WTC11 (cell line): ENCODE results near the gene PAPOLA. TPM values are rescaled to one million over a fixed set of nuclear protein-coding genes. Genes with fewer than 3 reads are reported as not detected.

Source experiments
- ATAC-seq: fragments of 200-7000 bp; cut with Tn5 transposase; 2 replicates; pipeline ENCODE4 v1.10.0; 2021; ENCODE audit warnings: mild to moderate bottlenecking, moderate library complexity
- CTCF ChIA-PET: fragments of 300-600 bp; sonication (Branson Sonifier 250); formaldehyde crosslinking; loops from one replicate; lab custom pipeline; 2021; ENCODE audit warnings: antibody characterized with exemption; lab: Charles Lee
- POLR2A ChIA-PET: fragments of 350-600 bp; sonication (Branson Sonifier 250); formaldehyde crosslinking; loops from one replicate; lab custom pipeline; 2021; ENCODE audit warnings: antibody characterized with exemption; lab: Charles Lee
- DNase-seq: peaks from one replicate; pipeline ENCODE4 v3.0.0; 2021; ENCODE audit warnings: low spot score
- H3K27ac Mint-ChIP-seq: 2 replicates; pipeline ENCODE4 v1.8.0; 2021; ENCODE audit warnings: mixed read lengths
- H3K27me3 Mint-ChIP-seq: 2 replicates; pipeline ENCODE4 v1.8.0; 2021; ENCODE audit warnings: low read depth, mild to moderate bottlenecking, moderate library complexity, mixed read lengths
- H3K36me3 Mint-ChIP-seq: 2 replicates; pipeline ENCODE4 v1.8.0; 2021; ENCODE audit warnings: mixed read lengths
- H3K4me1 Mint-ChIP-seq: 2 replicates; pipeline ENCODE4 v1.8.0; 2022; ENCODE audit warnings: mixed read lengths
- H3K4me3 Mint-ChIP-seq: 2 replicates; pipeline ENCODE4 v1.8.0; 2021; ENCODE audit warnings: mild to moderate bottlenecking, moderate library complexity, mixed read lengths
- H3K9me3 Mint-ChIP-seq: 2 replicates; pipeline ENCODE4 v1.8.0; 2021; ENCODE audit warnings: mixed read lengths
- ATF1 ChIP-seq: sonication (generic); formaldehyde crosslinking; IDR thresholded peaks from 2 replicates; pipeline ENCODE4 v1.8.1; 2023; ENCODE audit warnings: mild to moderate bottlenecking, moderate library complexity, missing genetic modification reagents
- ELF4 ChIP-seq: sonication (generic); formaldehyde crosslinking; IDR thresholded peaks from 2 replicates; pipeline ENCODE4 v1.8.1; 2022; ENCODE audit warnings: low read depth, mild to moderate bottlenecking, moderate library complexity, missing genetic modification reagents
- ETV6 ChIP-seq: sonication (generic); formaldehyde crosslinking; IDR thresholded peaks from 2 replicates; pipeline ENCODE4 v1.8.1; 2022; ENCODE audit warnings: mild to moderate bottlenecking, missing genetic modification reagents
- FOXP1 ChIP-seq: sonication (generic); formaldehyde crosslinking; IDR thresholded peaks from 2 replicates; pipeline ENCODE4 v1.8.0; 2022; ENCODE audit warnings: missing genetic modification reagents, mild to moderate bottlenecking, moderate library complexity, borderline replicate concordance
- GTF2I ChIP-seq: fragments of 250-450 bp; sonication (Bioruptor Pico); conservative IDR thresholded peaks from 2 replicates; pipeline ENCODE4 v1.4.0; 2021; ENCODE audit warnings: mild to moderate bottlenecking
- MXD4 ChIP-seq: fragments of 250-450 bp; sonication (Bioruptor Pico); IDR thresholded peaks from 2 replicates; pipeline ENCODE4 v1.8.0; 2021; ENCODE audit warnings: mild to moderate bottlenecking, moderate library complexity, borderline replicate concordance
- MYBL2 ChIP-seq: sonication (generic); formaldehyde crosslinking; IDR thresholded peaks from 2 replicates; pipeline ENCODE4 v1.8.1; 2023; ENCODE audit warnings: mild to moderate bottlenecking, moderate library complexity, missing genetic modification reagents
- NFATC4 ChIP-seq: fragments of 250-450 bp; sonication (Bioruptor Pico); IDR thresholded peaks from 2 replicates; pipeline ENCODE4 v1.9.0; 2021; ENCODE audit warnings: mild to moderate bottlenecking
- NR1H2 ChIP-seq: sonication (generic); formaldehyde crosslinking; IDR thresholded peaks from 2 replicates; pipeline ENCODE4 v1.9.0; 2021; ENCODE audit warnings: mild to moderate bottlenecking, moderate library complexity, missing genetic modification reagents
- PRDM15 ChIP-seq: sonication (generic); formaldehyde crosslinking; IDR thresholded peaks from 2 replicates; pipeline ENCODE4 v1.8.0; 2022; ENCODE audit warnings: missing genetic modification reagents
- RELA ChIP-seq: sonication (generic); formaldehyde crosslinking; IDR thresholded peaks from 2 replicates; pipeline ENCODE4 v1.8.1; 2022; ENCODE audit warnings: missing genetic modification reagents, mild to moderate bottlenecking, borderline replicate concordance
- SOX15 ChIP-seq: fragments of 250-450 bp; sonication (Bioruptor Pico); IDR thresholded peaks from 2 replicates; pipeline ENCODE4 v1.9.0; 2021; ENCODE audit warnings: mild to moderate bottlenecking
- STAT6 ChIP-seq: sonication (generic); formaldehyde crosslinking; conservative IDR thresholded peaks from 2 replicates; pipeline ENCODE4 v1.8.1; 2023; ENCODE audit warnings: mild to moderate bottlenecking, low read depth, missing genetic modification reagents, moderate library complexity
- ZNF121 ChIP-seq: sonication (generic); formaldehyde crosslinking; IDR thresholded peaks from 2 replicates; pipeline ENCODE4 v1.8.0; 2023; ENCODE audit warnings: missing genetic modification reagents
- ZNF138 ChIP-seq: sonication (generic); formaldehyde crosslinking; conservative IDR thresholded peaks from 2 replicates; pipeline ENCODE4 v1.8.1; 2022; ENCODE audit warnings: mild to moderate bottlenecking, moderate library complexity, missing genetic modification reagents
- ZNF219 ChIP-seq: sonication (generic); formaldehyde crosslinking; IDR thresholded peaks from 2 replicates; pipeline ENCODE4 v1.8.0; 2023; ENCODE audit warnings: missing genetic modification reagents, mild to moderate bottlenecking, borderline replicate concordance
- ZNF263 ChIP-seq: sonication (generic); formaldehyde crosslinking; IDR thresholded peaks from 2 replicates; pipeline ENCODE4 v1.8.1; 2022; ENCODE audit warnings: low read depth, mild to moderate bottlenecking, moderate library complexity, missing genetic modification reagents
- ZNF317 ChIP-seq: sonication (generic); formaldehyde crosslinking; IDR thresholded peaks from 2 replicates; pipeline ENCODE4 v1.8.1; 2023; ENCODE audit warnings: low read depth, mild to moderate bottlenecking, moderate library complexity, missing genetic modification reagents, borderline replicate concordance
- ZNF396 ChIP-seq: fragments of 250-450 bp; sonication (Bioruptor Pico); IDR thresholded peaks from 2 replicates; pipeline ENCODE4 v1.8.0; 2021; ENCODE audit warnings: mild to moderate bottlenecking, moderate library complexity, borderline replicate concordance
- ZNF416 ChIP-seq: fragments of 250-450 bp; sonication (Bioruptor Pico); IDR thresholded peaks from 2 replicates; pipeline ENCODE4 v1.9.0; 2021; ENCODE audit warnings: mild to moderate bottlenecking, inconsistent platforms
- ZNF671 ChIP-seq: fragments of 250-450 bp; sonication (Bioruptor Pico); IDR thresholded peaks from 2 replicates; pipeline ENCODE4 v1.8.0; 2021; ENCODE audit warnings: mild to moderate bottlenecking
- total RNA-seq: library from RNA; stranded (reverse); gene quantifications from 3 replicates; pipeline ENCODE4 v1.2.3, GENCODE V29; 2021
- TF ChIP-seq, protein P1 (sequence below): fragments of 250-450 bp; sonication (Bioruptor Pico); IDR thresholded peaks from 2 replicates; pipeline ENCODE4 v1.8.0; 2021; ENCODE audit warnings: mild to moderate bottlenecking

Gene PAPOLA
- total RNA-seq, 1 experiment from 2014 or later = 210 TPM

DNA sequence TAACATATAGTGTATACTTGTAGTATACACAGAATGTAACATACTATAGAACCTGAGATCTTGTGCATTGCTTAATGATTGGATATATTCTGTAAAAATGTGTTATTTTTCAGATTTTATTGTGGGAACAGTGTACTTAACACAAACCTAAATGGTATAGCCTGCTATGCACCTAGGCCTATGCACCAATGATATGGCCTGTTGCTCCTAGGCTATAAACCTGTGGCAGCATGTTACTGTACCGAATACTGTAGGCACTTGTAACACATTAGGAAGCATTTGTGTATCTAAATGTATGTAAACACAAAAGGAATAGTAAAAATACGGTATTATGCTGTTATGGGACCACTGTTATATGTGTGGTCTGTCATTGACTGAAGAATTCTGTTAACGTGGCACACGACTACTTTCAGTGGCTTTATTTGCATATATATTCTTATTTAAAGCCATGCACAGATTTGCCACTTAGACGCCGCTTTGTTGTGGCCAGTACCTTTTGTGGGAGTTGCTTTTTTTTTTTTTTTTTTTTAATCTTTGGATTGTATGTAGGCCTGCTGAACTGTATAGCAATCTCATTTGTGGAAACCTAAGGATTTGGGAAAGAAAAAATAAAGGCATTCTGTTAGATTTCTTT, 7.4 kb downstream of the PAPOLA start:
- Mint-ChIP-seq H3K9me3 (no peaks in the 10 kb centered on the region), H3K36me3 (no peaks in the 10 kb centered on the region), H3K27ac (no peak overlapping the region), H3K4me3 (no peak overlapping the region), H3K27me3 (no peaks in the 10 kb centered on the region), H3K4me1 (peaks cover 78% of the 10 kb centered on the region)
- CTCF ChIA-PET = no interaction called here
- DNase-seq = no peak
- POLR2A ChIA-PET = no interaction called here
- TF ChIP-seq ZNF416 (CRISPR knock-in tag) (no peak), STAT6 (no peak), MYBL2 (CRISPR knock-in tag) (no peak), PRDM15 (no peak), ZNF121 (no peak)
- ATAC-seq = no peak

DNA sequence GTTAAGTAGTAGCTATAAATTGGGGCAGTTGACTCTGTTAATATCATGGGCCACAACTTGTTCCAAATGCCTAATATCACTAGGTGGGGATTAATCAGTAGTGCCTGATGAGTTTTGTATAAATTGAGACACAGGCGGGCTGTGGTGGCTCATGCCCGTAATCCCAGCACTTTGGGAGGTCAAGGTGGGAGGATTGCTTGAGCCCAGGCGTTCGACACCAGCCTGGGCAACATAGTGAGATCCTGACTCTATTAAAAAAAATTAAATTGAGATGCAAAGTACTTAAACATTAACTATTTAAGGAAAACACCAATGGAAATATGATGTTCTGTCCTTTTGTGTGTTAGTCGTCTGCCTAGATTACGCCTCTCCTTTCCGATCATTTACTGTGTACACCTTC, 9.0 kb downstream of the PAPOLA start:
- CTCF ChIA-PET = no interaction called here
- H3K4me3 Mint-ChIP-seq = no peak overlapping the region
- POLR2A ChIA-PET = no interaction called here
- ATAC-seq (no peak), DNase-seq (no peak)
- H3K9me3 Mint-ChIP-seq = no peaks in the 10 kb centered on the region
- peak overlapping the region; percentile 67; the same call in 1 of the 2 replicates for H3K27ac Mint-ChIP-seq
- no peaks in the 10 kb centered on the region for H3K27me3 Mint-ChIP-seq
- no peaks in the 10 kb centered on the region for H3K36me3 Mint-ChIP-seq
- TF ChIP-seq SOX15 (CRISPR knock-in tag) (no peak), ZNF121 (peak; percentile 84; the same call in 1 of the 2 replicates)
- peaks cover 76% of the 10 kb centered on the region for H3K4me1 Mint-ChIP-seq

DNA sequence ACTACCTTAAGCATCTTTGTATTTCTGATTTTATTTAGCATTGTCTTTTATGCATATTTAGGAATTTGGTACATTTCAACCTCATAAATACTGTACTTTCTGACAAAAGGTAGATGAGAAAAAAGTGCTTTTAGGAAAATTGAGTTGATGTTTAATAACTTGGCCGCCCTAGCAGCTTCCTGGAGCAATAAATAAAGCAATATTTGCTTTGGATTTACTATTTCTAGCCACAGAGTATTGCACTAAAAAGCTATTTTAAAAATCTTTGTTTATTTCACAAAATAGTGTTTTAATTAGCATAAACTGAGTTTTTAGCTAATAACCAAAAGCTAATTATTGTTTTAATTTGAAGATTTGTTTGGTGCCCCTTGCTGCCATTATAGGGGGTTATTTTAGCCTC, 9.5 kb downstream of the PAPOLA start:
- ChIA-PET POLR2A (no interaction called here), CTCF (interaction anchor here (1.1 to 1.6 kb wide), 2 partner anchors 13 to 204 kb away, joined by 5 to 6 read pairs; no protein-coding TSS in a partner anchor)
- Mint-ChIP-seq H3K4me3 (no peak overlapping the region), H3K27me3 (no peaks in the 10 kb centered on the region), H3K4me1 (peaks cover 77% of the 10 kb centered on the region), H3K27ac (peak overlapping the region; percentile 67; the same call in 1 of the 2 replicates), H3K36me3 (no peaks in the 10 kb centered on the region), H3K9me3 (no peaks in the 10 kb centered on the region)
- ATAC-seq (no peak), DNase-seq (no peak)
- TF ChIP-seq ZNF219 (CRISPR knock-in tag) (no peak), ATF1 (CRISPR knock-in tag) (no peak), ZNF138 (CRISPR knock-in tag) (no peak), ZNF671 (CRISPR knock-in tag) (no peak), SOX15 (CRISPR knock-in tag) (no peak), FOXP1 (no peak), ETV6 (CRISPR knock-in tag) (no peak), ZNF396 (CRISPR knock-in tag) (no peak), ZNF317 (CRISPR knock-in tag) (no peak), MXD4 (no peak), STAT6 (no peak), ELF4 (CRISPR knock-in tag) (no peak), RELA (CRISPR knock-in tag) (no peak), NR1H2 (CRISPR knock-in tag) (no peak), GTF2I (no peak), ZNF263 (CRISPR knock-in tag) (no peak), NFATC4 (CRISPR knock-in tag) (no peak)
- TF ChIP-seq, protein P1, sequence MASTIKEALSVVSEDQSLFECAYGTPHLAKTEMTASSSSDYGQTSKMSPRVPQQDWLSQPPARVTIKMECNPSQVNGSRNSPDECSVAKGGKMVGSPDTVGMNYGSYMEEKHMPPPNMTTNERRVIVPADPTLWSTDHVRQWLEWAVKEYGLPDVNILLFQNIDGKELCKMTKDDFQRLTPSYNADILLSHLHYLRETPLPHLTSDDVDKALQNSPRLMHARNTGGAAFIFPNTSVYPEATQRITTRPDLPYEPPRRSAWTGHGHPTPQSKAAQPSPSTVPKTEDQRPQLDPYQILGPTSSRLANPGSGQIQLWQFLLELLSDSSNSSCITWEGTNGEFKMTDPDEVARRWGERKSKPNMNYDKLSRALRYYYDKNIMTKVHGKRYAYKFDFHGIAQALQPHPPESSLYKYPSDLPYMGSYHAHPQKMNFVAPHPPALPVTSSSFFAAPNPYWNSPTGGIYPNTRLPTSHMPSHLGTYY (CRISPR knock-in tag) = no peak
